ENCODE measurements around the gene PFKFB3. TPM values are rescaled to one million over a fixed set of nuclear protein-coding genes. Genes with fewer than 3 reads are reported as not detected.

The PFKFB3 gene
- total and polyA plus RNA-seq, 2 of the 13 experiments (the other 11 are each of a cell fraction or from before 2014, with no cell fraction given), result 1.2 to 13.3 TPM

- TF ChIP-seq FOSL1 (CRISPR knock-in tag; IDR thresholded peaks at IDR 0.05; ENCODE audit: borderline replicate concordance), result no peak
- no peak for TF ChIP-seq CC2D1A (CRISPR knock-in tag; IDR thresholded peaks at IDR 0.05)
- TF ChIP-seq, protein P1, sequence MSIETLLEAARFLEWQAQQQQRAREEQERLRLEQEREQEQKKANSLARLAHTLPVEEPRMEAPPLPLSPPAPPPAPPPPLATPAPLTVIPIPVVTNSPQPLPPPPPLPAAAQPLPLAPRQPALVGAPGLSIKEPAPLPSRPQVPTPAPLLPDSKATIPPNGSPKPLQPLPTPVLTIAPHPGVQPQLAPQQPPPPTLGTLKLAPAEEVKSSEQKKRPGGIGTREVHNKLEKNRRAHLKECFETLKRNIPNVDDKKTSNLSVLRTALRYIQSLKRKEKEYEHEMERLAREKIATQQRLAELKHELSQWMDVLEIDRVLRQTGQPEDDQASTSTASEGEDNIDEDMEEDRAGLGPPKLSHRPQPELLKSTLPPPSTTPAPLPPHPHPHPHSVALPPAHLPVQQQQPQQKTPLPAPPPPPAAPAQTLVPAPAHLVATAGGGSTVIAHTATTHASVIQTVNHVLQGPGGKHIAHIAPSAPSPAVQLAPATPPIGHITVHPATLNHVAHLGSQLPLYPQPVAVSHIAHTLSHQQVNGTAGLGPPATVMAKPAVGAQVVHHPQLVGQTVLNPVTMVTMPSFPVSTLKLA (IDR thresholded peaks at IDR 0.05), result peak; percentile 82
- TF ChIP-seq, protein P2, sequence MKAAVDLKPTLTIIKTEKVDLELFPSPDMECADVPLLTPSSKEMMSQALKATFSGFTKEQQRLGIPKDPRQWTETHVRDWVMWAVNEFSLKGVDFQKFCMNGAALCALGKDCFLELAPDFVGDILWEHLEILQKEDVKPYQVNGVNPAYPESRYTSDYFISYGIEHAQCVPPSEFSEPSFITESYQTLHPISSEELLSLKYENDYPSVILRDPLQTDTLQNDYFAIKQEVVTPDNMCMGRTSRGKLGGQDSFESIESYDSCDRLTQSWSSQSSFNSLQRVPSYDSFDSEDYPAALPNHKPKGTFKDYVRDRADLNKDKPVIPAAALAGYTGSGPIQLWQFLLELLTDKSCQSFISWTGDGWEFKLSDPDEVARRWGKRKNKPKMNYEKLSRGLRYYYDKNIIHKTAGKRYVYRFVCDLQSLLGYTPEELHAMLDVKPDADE (CRISPR knock-in tag; IDR thresholded peaks at IDR 0.05), result no peak
- no peak for TF ChIP-seq ZNF878 (CRISPR knock-in tag; IDR thresholded peaks at IDR 0.05)
- intact Hi-C loops (cut with micrococcal nuclease; ENCODE audit: unreplicated experiment), result no loop called here
- H3K79me2 ChIP-seq (ENCODE audit: insufficient read depth, low read length), result no peaks in the 10 kb centered on the region
- no peaks in the 10 kb centered on the region for H3K36me3 ChIP-seq (replicated peaks in 1 of 2; ENCODE audit: control insufficient read depth in 1 of 2, insufficient read depth in 2 of 2, low read length in 2 of 2)
- POLR2A ChIA-PET, result no interaction called here
- H3K4me3 ChIP-seq (replicated peaks in 1 of 3; ENCODE audit: insufficient read depth in 1 of 3, low read depth in 2 of 3, low read length in 3 of 3), result no peak overlapping the region
- in situ Hi-C loops (cut with HindIII; ENCODE audit: extremely low pct_ligation_motif_present, low pct_unique_long_range_greater_than_20kb), result loop anchor here (10.0 kb wide), 1 partner anchor 227 kb away; no protein-coding TSS in a partner anchor
- no peak overlapping the region for H3K9ac ChIP-seq (ENCODE audit: insufficient read depth, low read depth, low read length)
- no peak for FAIRE-seq
- no peak overlapping the region for H2AFZ ChIP-seq (ENCODE audit: low read length)
- WGBS (ENCODE audit: low lambda C conversion rate), result 68% methylated on average over 6 of the region's 9 CpGs
- H3K9me3 ChIP-seq (ENCODE audit: low read length), result no peaks in the 10 kb centered on the region
- no peak overlapping the region for H3K4me2 ChIP-seq (ENCODE audit: low read depth, low read length)
- BruUV-seq (replicated peaks), result no TSS peak
- H3K27me3 ChIP-seq (ENCODE audit: control insufficient read depth in 1 of 2, insufficient read depth in 2 of 2, low read length in 2 of 2), result peaks cover 0 to 7% of the 10 kb centered on the region in 2 experiments; a peak in 1 of 5 replicates
- peaks cover 4% of the 10 kb centered on the region; the same call in 1 of the 2 replicates for H3K4me1 ChIP-seq (ENCODE audit: insufficient read depth, low read length)
- no peak overlapping the region for H3K27ac ChIP-seq (ENCODE audit: extremely low read length, insufficient read depth, low read length)
- no peak for DNase-seq (ENCODE audit: low spot score)
- CTCF ChIA-PET (ENCODE audit: low intra/inter-chr PET ratio, low total read pairs), result no interaction called here
- H4K20me1 ChIP-seq (ENCODE audit: insufficient read depth, low read length), result no peaks in the 10 kb centered on the region
- ATAC-seq, result no peak
Observed at GRCh38 chr10:6177880-6178281, 24.9 kb upstream of the PFKFB3 start.

GRCh38 chr10:6178581-6178980 lies 24.2 kb upstream of the PFKFB3 start:
- BruUV-seq (replicated peaks), result no TSS peak
- CTCF ChIA-PET (ENCODE audit: low intra/inter-chr PET ratio, low total read pairs), result no interaction called here
- no peaks in the 10 kb centered on the region for H3K36me3 ChIP-seq (replicated peaks in 1 of 2; ENCODE audit: control insufficient read depth in 1 of 2, insufficient read depth in 2 of 2, low read length in 2 of 2)
- H3K27ac ChIP-seq (ENCODE audit: extremely low read length, insufficient read depth, low read length), result no peak overlapping the region
- intact Hi-C loops (cut with micrococcal nuclease; ENCODE audit: unreplicated experiment) (no loop called here), in situ Hi-C loops (cut with HindIII; ENCODE audit: extremely low pct_ligation_motif_present, low pct_unique_long_range_greater_than_20kb) (loop anchor here (10.0 kb wide), 1 partner anchor 226 kb away; no protein-coding TSS in a partner anchor)
- POLR2A ChIA-PET, result no interaction called here
- TF ChIP-seq, protein P3, sequence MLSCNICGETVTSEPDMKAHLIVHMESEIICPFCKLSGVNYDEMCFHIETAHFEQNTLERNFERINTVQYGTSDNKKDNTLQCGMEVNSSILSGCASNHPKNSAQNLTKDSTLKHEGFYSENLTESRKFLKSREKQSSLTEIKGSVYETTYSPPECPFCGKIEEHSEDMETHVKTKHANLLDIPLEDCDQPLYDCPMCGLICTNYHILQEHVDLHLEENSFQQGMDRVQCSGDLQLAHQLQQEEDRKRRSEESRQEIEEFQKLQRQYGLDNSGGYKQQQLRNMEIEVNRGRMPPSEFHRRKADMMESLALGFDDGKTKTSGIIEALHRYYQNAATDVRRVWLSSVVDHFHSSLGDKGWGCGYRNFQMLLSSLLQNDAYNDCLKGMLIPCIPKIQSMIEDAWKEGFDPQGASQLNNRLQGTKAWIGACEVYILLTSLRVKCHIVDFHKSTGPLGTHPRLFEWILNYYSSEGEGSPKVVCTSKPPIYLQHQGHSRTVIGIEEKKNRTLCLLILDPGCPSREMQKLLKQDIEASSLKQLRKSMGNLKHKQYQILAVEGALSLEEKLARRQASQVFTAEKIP (CRISPR knock-in tag; IDR thresholded peaks at IDR 0.05; ENCODE audit: borderline replicate concordance), result no peak
- no peak for TF ChIP-seq ZNF564 (CRISPR knock-in tag; IDR thresholded peaks at IDR 0.05)
- no peak for TF ChIP-seq ZNF510 (CRISPR knock-in tag; IDR thresholded peaks at IDR 0.05; ENCODE audit: low read depth)
- no peak for TF ChIP-seq NKX3-1 (CRISPR knock-in tag; IDR thresholded peaks at IDR 0.05)
- TF ChIP-seq ARNT (IDR thresholded peaks at IDR 0.05), result no peak
- TF ChIP-seq ZNF333 (CRISPR knock-in tag; IDR thresholded peaks at IDR 0.05; ENCODE audit: borderline replicate concordance), result no peak
- H3K4me2 ChIP-seq (ENCODE audit: low read depth, low read length), result no peak overlapping the region
- no peak overlapping the region for H3K4me3 ChIP-seq (replicated peaks in 1 of 3; ENCODE audit: insufficient read depth in 1 of 3, low read depth in 2 of 3, low read length in 3 of 3)
- DNase-seq (ENCODE audit: low spot score) (no peak), FAIRE-seq (no peak), ATAC-seq (no peak; the same call in 2 of the 3 replicates)
- no peak overlapping the region for H2AFZ ChIP-seq (ENCODE audit: low read length)
- H3K27me3 ChIP-seq (ENCODE audit: control insufficient read depth in 1 of 2, insufficient read depth in 2 of 2, low read length in 2 of 2), result peaks cover 0 to 7% of the 10 kb centered on the region in 2 experiments; a peak in 1 of 5 replicates
- no peaks in the 10 kb centered on the region for H3K79me2 ChIP-seq (ENCODE audit: insufficient read depth, low read length)
- H3K9ac ChIP-seq (ENCODE audit: insufficient read depth, low read depth, low read length), result no peak overlapping the region
- no peaks in the 10 kb centered on the region for H3K4me1 ChIP-seq (ENCODE audit: insufficient read depth, low read length)
- no peaks in the 10 kb centered on the region for H4K20me1 ChIP-seq (ENCODE audit: insufficient read depth, low read length)
- WGBS (ENCODE audit: low lambda C conversion rate), result 39% methylated on average over 3 of the region's 17 CpGs
- H3K9me3 ChIP-seq (ENCODE audit: low read length), result no peaks in the 10 kb centered on the region
